ENCODE results near the gene HHATL.

HHATL gene

GRCh38 chr3:42685363-42685881, 17.2 kb downstream of the HHATL start, which contains the start of gene KLHL40:
Gene KLHL40 (plus strand): TSS chr3:42685537. CDS start chr3:42685619, 82 bp downstream.
- H3K4me3 ChIP-seq (ENCODE audit: low read depth, low read length), result no peak within 1 kb of the TSS

GRCh38 chr3:42684632-42685362, 17.8 kb downstream of the HHATL start:
- no peak overlapping the region for H3K4me3 ChIP-seq (ENCODE audit: low read depth, low read length)
- TF ChIP-seq CTCF (IDR thresholded peaks at IDR 0.05; ENCODE audit: low read depth, low read length), result no peak

More at GRCh38 chr3:42685363-42685881, 17.2 kb downstream of the HHATL start, which contains the start of gene KLHL40:
- no peak for TF ChIP-seq CTCF (IDR thresholded peaks at IDR 0.05; ENCODE audit: low read depth, low read length)

GRCh38 chr3:42683875-42684598, 18.6 kb downstream of the HHATL start:
- no peak for TF ChIP-seq CTCF (IDR thresholded peaks at IDR 0.05; ENCODE audit: low read depth, low read length)
- no peak overlapping the region for H3K4me3 ChIP-seq (ENCODE audit: low read depth, low read length)

- no peak for TF ChIP-seq CTCF (IDR thresholded peaks at IDR 0.05; ENCODE audit: low read depth, low read length)
- no peak overlapping the region for H3K4me3 ChIP-seq (ENCODE audit: low read depth, low read length)
These were observed 20.1 kb downstream of the HHATL start for GRCh38 chr3:42682301-42683070.

GRCh38 chr3:42681361-42682038, 21.1 kb downstream of the HHATL start:
- TF ChIP-seq CTCF (IDR thresholded peaks at IDR 0.05; ENCODE audit: low read depth, low read length), result no peak

GRCh38 chr3:42680806-42681205, 21.8 kb downstream of the HHATL start:
- no peak overlapping the region for H3K4me3 ChIP-seq (ENCODE audit: low read depth, low read length)
- no peak for TF ChIP-seq CTCF (IDR thresholded peaks at IDR 0.05; ENCODE audit: low read depth, low read length)

More at GRCh38 chr3:42681361-42682038, 21.1 kb downstream of the HHATL start:
- no peak overlapping the region for H3K4me3 ChIP-seq (ENCODE audit: low read depth, low read length)
